AG04450 (cell line): ENCODE data around the gene DNM2. TPM values are rescaled to one million over a fixed set of nuclear protein-coding genes. Genes with fewer than 3 reads are reported as not detected.

Experiments used
- CTCF ChIA-PET: fragments of 300-600, 350-600 bp; formaldehyde crosslinking; extraction: SDS; loops from one replicate; lab custom pipeline; 2022; ENCODE audit warnings: antibody characterized with exemption, inconsistent platforms; lab: Charles Lee
- POLR2A ChIA-PET: fragments of 350-600 bp; formaldehyde crosslinking; extraction: SDS; loops from one replicate; lab custom pipeline; 2021; ENCODE audit warnings: antibody characterized with exemption, inconsistent platforms; lab: Yijun Ruan, JAX
- DNase-seq: peaks from one replicate; pipeline ENCODE4 v3.0.0-alpha.2; 2011; ENCODE audit warnings: low read depth, low spot score
- H3K27ac ChIP-seq: one replicate; pipeline ENCODE4 v1.5.1; 2012; ENCODE audit warnings: low read depth, low read length, control low read depth
- H3K27me3 ChIP-seq: one replicate; pipeline ENCODE4 v1.6.0; 2012; ENCODE audit warnings: low read length; ENCODE audit not compliant: control insufficient read depth, insufficient read depth
- H3K4me3 ChIP-seq: 2 replicates; pipeline ENCODE4 v1.5.1; 2011; ENCODE audit warnings: mild to moderate bottlenecking, low read depth, low read length, control low read depth
- H3K9me3 ChIP-seq: 2 replicates; pipeline ENCODE4 v1.5.1; 2012; ENCODE audit warnings: low read length; ENCODE audit not compliant: control insufficient read depth, insufficient read depth
- polyA plus RNA-seq: library from polyadenylated mRNA; depleted of rRNA; stranded (reverse); fragments of >200 nt; gene quantifications from 2 replicates; pipeline ENCODE4 v1.2.3, GENCODE V29; 2011
- TF ChIP-seq, protein P1 (sequence below): IDR thresholded peaks from 2 replicates; pipeline ENCODE4 v1.5.1; 2011; ENCODE audit warnings: low read depth, low read length, control low read depth, inconsistent platforms

The DNM2 gene
- polyA plus RNA-seq, 1 experiment = 36.9 TPM

DNA sequence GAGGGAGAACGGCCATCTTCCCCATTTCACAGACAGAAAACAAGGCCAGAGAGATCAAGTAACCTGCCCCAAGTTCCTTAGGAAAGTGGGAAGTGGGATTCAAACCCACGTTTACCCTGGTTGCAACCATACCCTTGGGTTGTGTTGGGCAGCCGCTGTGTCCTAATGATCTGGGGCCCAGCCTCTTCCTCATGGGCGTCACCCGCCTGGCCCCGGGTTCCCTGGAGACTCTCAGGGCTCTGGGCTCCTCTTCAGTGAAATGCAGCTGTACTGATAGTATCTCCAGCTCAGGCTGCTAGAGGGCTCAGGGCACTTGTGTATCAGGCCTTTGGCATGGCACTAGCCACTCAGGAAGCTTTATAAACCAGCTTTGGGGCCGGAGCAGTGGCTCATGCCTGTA, 108.4 kb downstream of the DNM2 start:
- POLR2A ChIA-PET = no interaction called here
- Histone ChIP-seq H3K9me3 (no peaks in the 10 kb centered on the region), H3K27me3 (no peaks in the 10 kb centered on the region), H3K27ac (no peak overlapping the region), H3K4me3 (no peak overlapping the region)
- TF ChIP-seq, protein P1, sequence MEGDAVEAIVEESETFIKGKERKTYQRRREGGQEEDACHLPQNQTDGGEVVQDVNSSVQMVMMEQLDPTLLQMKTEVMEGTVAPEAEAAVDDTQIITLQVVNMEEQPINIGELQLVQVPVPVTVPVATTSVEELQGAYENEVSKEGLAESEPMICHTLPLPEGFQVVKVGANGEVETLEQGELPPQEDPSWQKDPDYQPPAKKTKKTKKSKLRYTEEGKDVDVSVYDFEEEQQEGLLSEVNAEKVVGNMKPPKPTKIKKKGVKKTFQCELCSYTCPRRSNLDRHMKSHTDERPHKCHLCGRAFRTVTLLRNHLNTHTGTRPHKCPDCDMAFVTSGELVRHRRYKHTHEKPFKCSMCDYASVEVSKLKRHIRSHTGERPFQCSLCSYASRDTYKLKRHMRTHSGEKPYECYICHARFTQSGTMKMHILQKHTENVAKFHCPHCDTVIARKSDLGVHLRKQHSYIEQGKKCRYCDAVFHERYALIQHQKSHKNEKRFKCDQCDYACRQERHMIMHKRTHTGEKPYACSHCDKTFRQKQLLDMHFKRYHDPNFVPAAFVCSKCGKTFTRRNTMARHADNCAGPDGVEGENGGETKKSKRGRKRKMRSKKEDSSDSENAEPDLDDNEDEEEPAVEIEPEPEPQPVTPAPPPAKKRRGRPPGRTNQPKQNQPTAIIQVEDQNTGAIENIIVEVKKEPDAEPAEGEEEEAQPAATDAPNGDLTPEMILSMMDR = no peak
- CTCF ChIA-PET = interaction anchor here (1.4 to 1.8 kb wide), 2 partner anchors 10 to 109 kb away, joined by 4 to 5 read pairs; partner anchors contain the start of genes DNM2 and TMED1
- no peak for DNase-seq

- H3K27me3 ChIP-seq = no peaks in the 10 kb centered on the region
- H3K9me3 ChIP-seq = no peaks in the 10 kb centered on the region
- no peak overlapping the region for H3K4me3 ChIP-seq
- TF ChIP-seq, protein P1 = no peak
- DNase-seq = no peak
- no peak overlapping the region for H3K27ac ChIP-seq
- CTCF ChIA-PET = interaction anchor here (0.9 to 1.8 kb wide), 3 partner anchors 9 to 109 kb away, joined by 4 to 5 read pairs (median 4); partner anchors contain the start of genes DNM2 and TMED1
- POLR2A ChIA-PET = interaction anchor here (0.6 kb wide), 1 partner anchor 77 kb away, joined by 3 read pairs; no protein-coding TSS in a partner anchor
Measured at GRCh38 chr19:10826846-10827245, 109.0 kb downstream of the DNM2 start.

DNA sequence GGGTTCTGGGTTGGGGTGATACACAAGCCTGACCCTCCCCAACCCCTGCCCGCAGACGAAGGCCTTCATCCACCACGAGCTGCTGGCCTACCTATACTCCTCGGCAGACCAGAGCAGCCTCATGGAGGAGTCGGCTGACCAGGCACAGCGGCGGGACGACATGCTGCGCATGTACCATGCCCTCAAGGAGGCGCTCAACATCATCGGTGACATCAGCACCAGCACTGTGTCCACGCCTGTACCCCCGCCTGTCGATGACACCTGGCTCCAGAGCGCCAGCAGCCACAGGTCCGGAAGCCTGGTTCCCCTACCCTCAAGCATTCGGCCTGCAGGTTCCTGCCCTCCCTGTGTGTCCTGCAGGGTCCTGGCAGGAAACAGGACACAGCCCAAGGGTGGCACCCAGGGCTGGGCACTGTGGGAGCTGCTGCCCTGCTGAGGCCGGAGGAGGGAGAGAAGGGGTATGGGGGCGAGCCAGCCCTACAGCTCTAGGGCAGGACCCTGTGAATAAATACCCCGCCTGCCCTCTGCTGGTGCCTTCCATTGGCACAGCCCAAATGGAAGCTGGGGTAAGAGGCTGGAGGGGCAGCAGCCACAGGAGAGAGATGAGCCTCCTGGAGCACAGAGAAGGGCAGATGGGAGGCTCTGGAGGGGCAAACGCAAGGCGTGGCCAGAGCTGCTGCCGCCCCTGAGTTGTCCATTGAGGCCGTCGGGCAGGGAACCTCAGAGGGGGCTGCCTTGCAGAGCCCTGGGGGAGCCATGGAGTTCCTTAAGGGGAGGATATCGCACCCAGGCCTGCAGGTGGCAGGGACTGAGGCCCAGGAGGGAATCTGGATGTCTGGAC, 111.3 kb downstream of the DNM2 start:
- TF ChIP-seq, protein P1 = peak; percentile 10; the same call in 1 of the 2 replicates
- no peak overlapping the region for H3K4me3 ChIP-seq
- ChIA-PET CTCF (interaction anchor here (0.7 to 2.3 kb wide), 2 partner anchors 8 to 35 kb away, joined by 3 to 9 read pairs; no protein-coding TSS in a partner anchor), POLR2A (no interaction called here)
- no peaks in the 10 kb centered on the region; the same call in 1 of the 2 replicates for H3K9me3 ChIP-seq
- no peaks in the 10 kb centered on the region for H3K27me3 ChIP-seq
- peak overlapping the region; percentile 11 for H3K27ac ChIP-seq
- no peak for DNase-seq

GRCh38 chr19:10829967-10830366, 112.1 kb downstream of the DNM2 start:
- CTCF ChIA-PET = interaction anchor here (0.7 to 2.3 kb wide), 2 partner anchors 9 to 34 kb away, joined by 3 to 9 read pairs; no protein-coding TSS in a partner anchor
- POLR2A ChIA-PET = interaction anchor here (0.6 to 0.9 kb wide), 2 partner anchors 12 to 72 kb away, joined by 3 to 5 read pairs; no protein-coding TSS in a partner anchor
- no peak overlapping the region for H3K4me3 ChIP-seq
- no peak overlapping the region for H3K27ac ChIP-seq
- TF ChIP-seq, protein P1 = no peak
- no peaks in the 10 kb centered on the region for H3K27me3 ChIP-seq
- DNase-seq = no peak
- H3K9me3 ChIP-seq = peaks cover under 1% of the 10 kb centered on the region; the same call in 1 of the 2 replicates
